ENCODE results near the gene SMC5.
"Not testable (repeated sequence)": the region's sequence is repeated elsewhere in the genome, so short reads cannot be mapped to it uniquely, and the experiment has no call there.

SMC5 gene

GRCh38 chr9:70374962-70375618 is 116.3 kb downstream of the SMC5 start:
- DNase-seq, result no peak

GRCh38 chr9:70382046-70382708 is 123.4 kb downstream of the SMC5 start:
- DNase-seq, result no peak

GRCh38 chr9:70382709-70383605 is 124.2 kb downstream of the SMC5 start:
- DNase-seq, result no peak

- DNase-seq, result no peak
These were observed 126.6 kb downstream of the SMC5 start for GRCh38 chr9:70385426-70385825.

GRCh38 chr9:70387663-70388062 is 128.9 kb downstream of the SMC5 start:
- no peak for DNase-seq

GRCh38 chr9:70389188-70389587 is 130.4 kb downstream of the SMC5 start:
- DNase-seq, result no peak

- DNase-seq, result no peak
These were observed 131.0 kb downstream of the SMC5 start for GRCh38 chr9:70389621-70390266.

GRCh38 chr9:70390933-70391341 is 132.2 kb downstream of the SMC5 start:
- no peak for DNase-seq

GRCh38 chr9:70392189-70392588 is 133.4 kb downstream of the SMC5 start:
- no peak for DNase-seq

GRCh38 chr9:70392850-70393249 is 134.1 kb downstream of the SMC5 start:
- DNase-seq, result no peak

GRCh38 chr9:70395652-70396051 is 136.9 kb downstream of the SMC5 start:
- DNase-seq, result no peak

GRCh38 chr9:70398145-70398556 is 139.4 kb downstream of the SMC5 start:
- DNase-seq, result peak; percentile 53

- DNase-seq, result no peak
These were observed 140.4 kb downstream of the SMC5 start for GRCh38 chr9:70399141-70399540.

- no peak for DNase-seq
These were observed 141.5 kb downstream of the SMC5 start for GRCh38 chr9:70400107-70400892.

- not testable (repeated sequence) for DNase-seq
These were observed 142.5 kb downstream of the SMC5 start for GRCh38 chr9:70401241-70401640.

- no peak for DNase-seq
These were observed 143.4 kb downstream of the SMC5 start for GRCh38 chr9:70402213-70402612.

- no peak for DNase-seq
These were observed 144.4 kb downstream of the SMC5 start for GRCh38 chr9:70403166-70403565.

- no peak for DNase-seq
These were observed 144.8 kb downstream of the SMC5 start for GRCh38 chr9:70403618-70404025.

GRCh38 chr9:70404261-70404660 is 145.5 kb downstream of the SMC5 start:
- no peak for DNase-seq
